ENCODE data around the gene ITPK1. TPM values are rescaled to one million over a fixed set of nuclear protein-coding genes. Genes with fewer than 3 reads are reported as not detected.
A peak's percentile ranks its signal among the peaks of the same experiment; 100 is the strongest.

ITPK1 gene
- total RNA-seq, 1 donor from 2014 or later: 136 TPM

- ATAC-seq (peak; percentile 4), DNase-seq (peak; percentile 49)
- intact Hi-C loops (cut with micrococcal nuclease): no loop called here
Observed at GRCh38 chr14:93036652-93037345, 78.9 kb downstream of the ITPK1 start.

GRCh38 chr14:93035917-93036651, 79.6 kb downstream of the ITPK1 start:
- ATAC-seq (peak; percentile 15), DNase-seq (peak; percentile 51)
- intact Hi-C loops (cut with micrococcal nuclease): no loop called here

- intact Hi-C loops (cut with micrococcal nuclease): no loop called here
- DNase-seq: no peak
- ATAC-seq: no peak
Observed at GRCh38 chr14:93035585-93035916, 80.2 kb downstream of the ITPK1 start.

GRCh38 chr14:93034671-93034994, 81.1 kb downstream of the ITPK1 start:
- intact Hi-C loops (cut with micrococcal nuclease): no loop called here
- no peak for ATAC-seq
- DNase-seq: no peak

- intact Hi-C loops (cut with micrococcal nuclease): no loop called here
- no peak for DNase-seq
- peak; percentile 35 for ATAC-seq
Observed at GRCh38 chr14:93033983-93034670, 81.6 kb downstream of the ITPK1 start.

GRCh38 chr14:93033084-93033982, 82.4 kb downstream of the ITPK1 start:
- intact Hi-C loops (cut with micrococcal nuclease): no loop called here
- ATAC-seq: no peak
- DNase-seq: no peak

GRCh38 chr14:93032421-93032936, 83.2 kb downstream of the ITPK1 start:
- DNase-seq: peak; percentile 57
- intact Hi-C loops (cut with micrococcal nuclease): no loop called here
- peak; percentile 1 for ATAC-seq

GRCh38 chr14:93031505-93032315, 84.0 kb downstream of the ITPK1 start:
- intact Hi-C loops (cut with micrococcal nuclease): no loop called here
- DNase-seq: no peak
- ATAC-seq: no peak

GRCh38 chr14:93030761-93031160, 85.0 kb downstream of the ITPK1 start:
- ATAC-seq: no peak
- intact Hi-C loops (cut with micrococcal nuclease): no loop called here
- no peak for DNase-seq

GRCh38 chr14:93029911-93030508, 85.7 kb downstream of the ITPK1 start:
- intact Hi-C loops (cut with micrococcal nuclease): no loop called here
- ATAC-seq (no peak), DNase-seq (no peak)

- ATAC-seq (no peak), DNase-seq (no peak)
- intact Hi-C loops (cut with micrococcal nuclease): no loop called here
Observed at GRCh38 chr14:93029417-93029816, 86.3 kb downstream of the ITPK1 start.

- ATAC-seq: peak; percentile 2
- DNase-seq: no peak
- intact Hi-C loops (cut with micrococcal nuclease): no loop called here
Observed at GRCh38 chr14:93028724-93029076, 87.0 kb downstream of the ITPK1 start.

GRCh38 chr14:93027810-93028723, 87.7 kb downstream of the ITPK1 start:
- ATAC-seq: peak; percentile 68
- intact Hi-C loops (cut with micrococcal nuclease): no loop called here
- no peak for DNase-seq

- no peak for ATAC-seq
- DNase-seq: no peak
- intact Hi-C loops (cut with micrococcal nuclease): no loop called here
Observed at GRCh38 chr14:93026339-93026738, 89.4 kb downstream of the ITPK1 start.

- intact Hi-C loops (cut with micrococcal nuclease): no loop called here
- DNase-seq (no peak), ATAC-seq (no peak)
Observed at GRCh38 chr14:93025055-93025454, 90.7 kb downstream of the ITPK1 start.

- ATAC-seq: no peak
- intact Hi-C loops (cut with micrococcal nuclease): no loop called here
- no peak for DNase-seq
Observed at GRCh38 chr14:93024493-93024892, 91.2 kb downstream of the ITPK1 start.

GRCh38 chr14:93023802-93024434, 91.8 kb downstream of the ITPK1 start:
- ATAC-seq (no peak), DNase-seq (no peak)
- intact Hi-C loops (cut with micrococcal nuclease): no loop called here

Measured in left ventricle myocardium superior (tissue), 1 donor.